Measurements from ENCODE around the gene PJVK. TPM values are rescaled to one million over a fixed set of nuclear protein-coding genes. Genes with fewer than 3 reads are reported as not detected.

Gene PJVK
- total RNA-seq, 1 experiment from 2014 or later = 2.6 TPM

GRCh38 chr2:178474560-178474959 is 23.4 kb downstream of the PJVK start:
- H4K20me1 ChIP-seq (ENCODE audit: insufficient read depth) = no peaks in the 10 kb centered on the region
- POLR2A ChIA-PET = interaction anchor here (0.7 kb wide), 1 partner anchor 351 kb away, joined by 3 read pairs; no protein-coding TSS in a partner anchor
- H3K27ac ChIP-seq (ENCODE audit: low read depth, low read length) = no peak overlapping the region
- RAD21 ChIA-PET (ENCODE audit: low non-redundant PET in 1 of 2, low total read pairs in 2 of 2, uncharacterized antibody in 2 of 2, unreplicated experiment in 2 of 2) = no interaction called here
- no peaks in the 10 kb centered on the region for H3K9me3 ChIP-seq (ENCODE audit: control insufficient read depth in 1 of 2, insufficient read depth in 1 of 2, low read depth in 1 of 2, low read length in 2 of 2)
- no peak overlapping the region for H3K9ac ChIP-seq (ENCODE audit: low read length)
- no peak for DNase-seq (ENCODE audit: low read depth, low spot score)
- CTCF ChIA-PET = no interaction called here
- TF ChIP-seq EZH2 (IDR thresholded peaks at IDR 0.05) (no peak), ELF1 (IDR thresholded peaks at IDR 0.05; ENCODE audit: borderline replicate concordance, low read depth) (no peak), EGR1 (IDR thresholded peaks at IDR 0.05; ENCODE audit: low read depth) (no peak), FOSL1 (IDR thresholded peaks at IDR 0.05; ENCODE audit: low read depth) (no peak), SIN3A (IDR thresholded peaks at IDR 0.05; ENCODE audit: low read depth) (no peak)
- H3K4me1 ChIP-seq (ENCODE audit: control insufficient read depth in 1 of 2, insufficient read depth in 2 of 2, low read length in 2 of 2) = peaks cover 2 to 17% of the 10 kb centered on the region in 2 experiments; a peak in 3 of 4 replicates
- H3K79me2 ChIP-seq (ENCODE audit: insufficient read depth, low read length) = no peaks in the 10 kb centered on the region
- no peaks in the 10 kb centered on the region for H3K9me2 ChIP-seq (ENCODE audit: insufficient read depth)
- intact Hi-C loops (cut with micrococcal nuclease) = no loop called here
- H2AFZ ChIP-seq (ENCODE audit: low read depth, low read length, poor library complexity, severe bottlenecking) = no peak overlapping the region
- no peak overlapping the region for H3K4me3 ChIP-seq (replicated peaks in 1 of 2; ENCODE audit: low read depth in 1 of 2, low read length in 2 of 2)
- H3K4me2 ChIP-seq (ENCODE audit: low read length) = no peak overlapping the region
- H3K36me3 ChIP-seq (ENCODE audit: control insufficient read depth in 1 of 2, insufficient read depth in 2 of 2, low read length in 2 of 2) = no peaks in the 10 kb centered on the region
- no peaks in the 10 kb centered on the region for H3K27me3 ChIP-seq (ENCODE audit: insufficient read depth, low read length)
- ATAC-seq = no peak
- no TSS peak for BruUV-seq (replicated peaks)

- Histone ChIP-seq H3K9me3 (ENCODE audit: control insufficient read depth in 1 of 2, insufficient read depth in 1 of 2, low read depth in 1 of 2, low read length in 2 of 2) (no peaks in the 10 kb centered on the region), H3K27me3 (ENCODE audit: insufficient read depth, low read length) (no peaks in the 10 kb centered on the region), H3K9ac (ENCODE audit: low read length) (no peak overlapping the region), H3K4me2 (ENCODE audit: low read length) (no peak overlapping the region), H3K9me2 (ENCODE audit: insufficient read depth) (no peaks in the 10 kb centered on the region), H3K27ac (ENCODE audit: low read depth, low read length) (no peak overlapping the region), H3K4me1 (ENCODE audit: control insufficient read depth in 1 of 2, insufficient read depth in 2 of 2, low read length in 2 of 2) (peaks cover 9 to 27% of the 10 kb centered on the region in 2 experiments; a peak in 3 of 4 replicates), H2AFZ (ENCODE audit: low read depth, low read length, poor library complexity, severe bottlenecking) (no peak overlapping the region), H4K20me1 (ENCODE audit: insufficient read depth) (no peaks in the 10 kb centered on the region), H3K4me3 (replicated peaks in 1 of 2; ENCODE audit: low read depth in 1 of 2, low read length in 2 of 2) (no peak overlapping the region), H3K36me3 (ENCODE audit: control insufficient read depth in 1 of 2, insufficient read depth in 2 of 2, low read length in 2 of 2) (no peaks in the 10 kb centered on the region), H3K79me2 (ENCODE audit: insufficient read depth, low read length) (peaks cover 8% of the 10 kb centered on the region)
- no TSS peak for BruUV-seq (replicated peaks)
- RAD21 ChIA-PET (ENCODE audit: low non-redundant PET in 1 of 2, low total read pairs in 2 of 2, uncharacterized antibody in 2 of 2, unreplicated experiment in 2 of 2) = no interaction called here
- TF ChIP-seq CBX3 (IDR thresholded peaks at IDR 0.05; ENCODE audit: low read depth) (no peak), EZH2 (IDR thresholded peaks at IDR 0.05) (no peak), RAD21 (IDR thresholded peaks at IDR 0.05; ENCODE audit: low read depth) (no peak)
- CTCF ChIA-PET = no interaction called here
- DNase-seq (ENCODE audit: low read depth, low spot score) (no peak), ATAC-seq (no peak)
- POLR2A ChIA-PET = no interaction called here
- intact Hi-C loops (cut with micrococcal nuclease) = no loop called here
Observed at GRCh38 chr2:178476477-178476876, 25.3 kb downstream of the PJVK start.
